SKM-1 (cell line): Measurements from ENCODE around the gene SNAPIN.

Experiments used
- DNase-seq: peaks from one replicate; lab custom pipeline; 2025; ENCODE audit not compliant: unreplicated experiment; lab: John Stamatoyannopoulos, UW

Gene SNAPIN, protein sequence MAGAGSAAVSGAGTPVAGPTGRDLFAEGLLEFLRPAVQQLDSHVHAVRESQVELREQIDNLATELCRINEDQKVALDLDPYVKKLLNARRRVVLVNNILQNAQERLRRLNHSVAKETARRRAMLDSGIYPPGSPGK

GRCh38 chr1:153658400-153659174, at the start of gene SNAPIN:
Gene SNAPIN (plus strand): TSS chr1:153658703. CDS start chr1:153658744, 41 bp downstream.
- peak; percentile 91 for DNase-seq

GRCh38 chr1:153608742-153609584, 49.5 kb upstream of the SNAPIN start:
- DNase-seq, result peak; percentile 34

GRCh38 chr1:153609585-153609907, 49.0 kb upstream of the SNAPIN start:
- no peak for DNase-seq

GRCh38 chr1:153610334-153610733, 48.2 kb upstream of the SNAPIN start:
- DNase-seq, result no peak

DNA sequence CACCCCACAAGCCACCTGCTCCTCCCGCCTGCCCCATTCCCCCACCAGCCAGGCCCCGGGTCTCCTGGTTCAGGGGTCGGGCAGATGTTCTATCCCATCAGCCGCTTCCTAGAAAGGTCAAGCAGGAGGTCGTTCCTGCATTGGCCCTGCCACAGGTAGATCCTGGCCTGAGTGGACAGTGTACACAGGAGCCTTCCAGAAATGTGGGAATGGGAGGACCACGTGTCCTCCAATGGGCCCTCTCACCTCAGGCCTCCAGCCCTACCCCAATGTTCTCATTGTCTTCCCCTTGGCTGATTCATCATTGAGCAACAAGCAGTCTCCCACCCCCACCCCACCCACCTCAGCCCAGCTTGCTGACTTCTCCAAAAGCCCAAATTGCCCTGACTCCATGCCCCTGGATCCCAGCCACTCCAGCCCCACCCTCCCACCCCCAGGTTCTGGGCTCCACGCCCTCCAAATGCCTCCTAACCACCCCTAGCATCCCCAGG, 47.6 kb upstream of the SNAPIN start:
- DNase-seq, result no peak

- no peak for DNase-seq
Measured at GRCh38 chr1:153611356-153611755, 47.1 kb upstream of the SNAPIN start.

DNA sequence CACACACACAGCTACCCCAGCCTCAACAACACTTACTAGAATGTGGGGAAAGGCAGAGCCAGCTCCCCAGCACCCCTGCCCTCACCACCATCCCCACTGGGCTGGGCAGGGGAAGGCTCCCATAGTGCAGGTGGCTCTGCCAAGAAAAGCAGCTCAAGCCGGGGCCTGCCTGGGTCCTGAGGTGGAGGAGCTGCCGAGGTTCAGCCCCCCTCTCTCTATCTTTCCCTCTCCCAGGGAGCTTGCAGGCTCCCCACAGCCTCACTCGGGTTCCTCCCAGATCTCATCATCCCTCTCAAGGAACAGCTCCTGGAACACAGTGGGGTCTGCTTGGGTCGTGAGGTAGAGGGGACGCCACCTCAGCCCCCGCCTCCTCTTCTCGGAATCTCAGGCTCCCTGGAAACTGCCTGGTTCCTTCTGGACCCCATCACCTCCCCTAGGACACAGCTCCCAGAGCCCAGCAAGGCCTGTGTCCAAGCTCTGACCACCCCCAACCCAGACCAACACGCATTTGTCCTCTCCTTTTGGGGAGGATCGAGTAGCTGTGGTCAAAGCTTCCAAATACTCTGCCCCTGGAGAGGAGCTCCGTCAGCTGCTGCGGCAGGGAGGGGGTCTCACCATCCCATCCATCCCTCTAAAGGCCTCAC, 46.3 kb upstream of the SNAPIN start:
- DNase-seq, result no peak

- no peak for DNase-seq
Measured at GRCh38 chr1:153612755-153613331, 45.7 kb upstream of the SNAPIN start, which contains the start of gene S100A16. Gene S100A16 (minus strand): TSS chr1:153613137. CDS start chr1:153608151, 4,986 bp downstream.

DNA sequence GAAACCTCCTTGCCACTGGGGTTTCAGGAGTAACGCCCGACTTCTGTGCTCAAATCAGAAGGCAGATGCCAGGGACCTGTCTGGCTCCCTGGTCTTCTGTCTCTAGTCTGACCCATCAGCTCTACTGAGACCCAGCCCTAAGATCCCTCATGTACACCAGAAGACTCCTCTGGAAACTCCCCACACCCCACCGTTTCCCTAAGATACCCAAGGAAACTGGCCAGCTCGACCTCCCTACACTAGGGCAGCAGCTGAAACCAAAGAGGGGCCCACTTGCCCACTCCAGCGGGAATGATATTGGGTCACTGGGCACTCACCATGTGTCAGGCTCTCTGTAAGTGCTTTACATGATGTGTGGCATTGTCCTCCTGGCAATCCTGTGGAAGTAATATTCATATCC, 45.1 kb upstream of the SNAPIN start:
- DNase-seq, result no peak

DNA sequence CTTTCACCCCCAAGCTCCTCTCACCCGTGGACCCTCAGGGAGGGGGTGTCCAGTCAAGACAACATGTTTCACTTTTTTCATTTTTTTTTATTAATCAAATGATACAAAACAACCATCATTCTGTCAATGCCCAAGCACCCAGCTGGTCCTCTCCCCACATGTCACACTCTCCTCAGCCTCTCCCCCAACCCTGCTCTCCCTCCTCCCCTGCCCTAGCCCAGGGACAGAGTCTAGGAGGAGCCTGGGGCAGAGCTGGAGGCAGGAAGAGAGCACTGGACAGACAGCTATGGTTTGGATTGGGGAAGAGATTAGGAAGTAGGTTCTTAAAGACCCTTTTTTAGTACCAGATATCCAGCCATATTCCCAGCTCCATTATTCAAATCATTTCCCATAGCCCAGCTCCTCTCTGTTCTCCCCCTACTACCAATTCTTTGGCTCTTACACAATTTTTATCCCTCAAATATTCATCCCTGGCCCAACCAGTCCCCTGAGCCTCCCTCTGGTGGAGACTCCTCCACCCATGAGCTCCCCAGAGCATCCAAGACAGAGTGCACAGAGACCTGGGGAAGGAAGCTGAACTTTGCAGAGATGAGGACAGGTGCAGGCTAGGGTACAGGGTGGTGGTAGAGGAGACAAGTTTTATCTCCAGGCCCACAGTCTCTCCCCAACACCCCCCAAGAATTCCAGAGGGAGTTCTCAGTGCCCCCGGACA, 44.2 kb upstream of the SNAPIN start:
- DNase-seq, result no peak

GRCh38 chr1:153614906-153615305, 43.6 kb upstream of the SNAPIN start:
- DNase-seq, result no peak

- DNase-seq, result no peak
Measured at GRCh38 chr1:153615406-153615805, 43.1 kb upstream of the SNAPIN start.

DNA sequence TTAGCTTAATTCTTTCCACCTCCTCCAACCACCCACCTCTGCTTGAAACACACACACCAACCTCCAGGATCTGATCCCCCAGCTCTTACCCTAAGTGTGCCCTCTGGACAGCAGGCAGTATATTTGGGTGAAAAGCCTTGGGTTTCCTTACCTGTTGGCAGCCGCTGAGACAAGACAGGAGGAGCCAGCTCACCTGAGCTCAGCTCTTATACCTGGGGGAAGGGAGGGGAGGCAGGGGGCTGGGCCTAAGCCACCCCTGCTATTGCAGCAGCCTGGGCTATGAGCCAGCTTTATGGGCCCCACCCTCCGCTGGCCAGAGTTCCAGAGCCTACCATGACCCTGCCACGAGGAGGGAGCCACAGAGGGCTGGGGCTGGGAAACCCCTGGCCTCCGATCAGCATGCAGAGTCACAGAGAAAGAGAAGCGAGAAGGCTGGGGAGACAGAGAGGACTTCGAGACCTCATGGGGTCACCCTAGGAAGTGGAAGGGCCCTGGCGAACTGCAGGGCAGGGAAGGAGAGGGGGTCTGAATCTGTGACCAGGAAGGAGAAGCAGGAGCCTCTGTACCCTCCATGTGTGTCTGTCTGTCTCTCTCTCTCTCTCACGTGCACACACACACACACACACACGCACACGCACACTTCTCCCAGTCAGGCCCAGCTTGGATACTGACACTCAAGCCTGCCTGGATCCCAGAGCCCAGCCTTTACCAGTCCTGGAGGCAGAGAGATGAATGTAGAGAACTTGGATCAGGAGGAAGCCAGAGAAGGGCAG, 42.2 kb upstream of the SNAPIN start, which contains the start of gene S100A14:
TSS of gene S100A14 (minus strand) at position 182 of the 773 bp plus-strand sequence. CDS start 467 bp downstream, outside the sequence.
- no peak for DNase-seq

- DNase-seq, result no peak
Measured at GRCh38 chr1:153616917-153617311, 41.6 kb upstream of the SNAPIN start.

GRCh38 chr1:153617663-153618062, 40.8 kb upstream of the SNAPIN start:
- no peak for DNase-seq

DNA sequence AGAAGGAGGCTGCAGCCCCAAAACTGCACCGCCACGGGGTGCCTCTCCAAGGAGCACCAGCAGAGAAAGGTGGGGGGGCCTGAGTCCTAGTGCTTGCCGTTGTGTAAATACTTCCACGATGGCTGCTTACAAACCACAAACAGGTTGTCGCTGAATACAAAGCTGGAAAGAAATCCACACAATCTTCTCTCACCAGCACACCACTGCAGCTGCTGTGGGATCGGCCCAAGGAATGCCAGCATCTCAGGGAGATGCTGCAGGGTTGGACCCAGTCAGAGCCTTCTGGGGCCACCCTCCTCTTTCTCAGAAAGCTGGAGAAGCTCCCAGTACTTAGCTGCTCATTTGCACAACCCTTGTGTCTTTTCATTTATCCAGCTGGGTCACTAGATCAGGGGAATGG, 39.3 kb upstream of the SNAPIN start:
- DNase-seq, result no peak

DNA sequence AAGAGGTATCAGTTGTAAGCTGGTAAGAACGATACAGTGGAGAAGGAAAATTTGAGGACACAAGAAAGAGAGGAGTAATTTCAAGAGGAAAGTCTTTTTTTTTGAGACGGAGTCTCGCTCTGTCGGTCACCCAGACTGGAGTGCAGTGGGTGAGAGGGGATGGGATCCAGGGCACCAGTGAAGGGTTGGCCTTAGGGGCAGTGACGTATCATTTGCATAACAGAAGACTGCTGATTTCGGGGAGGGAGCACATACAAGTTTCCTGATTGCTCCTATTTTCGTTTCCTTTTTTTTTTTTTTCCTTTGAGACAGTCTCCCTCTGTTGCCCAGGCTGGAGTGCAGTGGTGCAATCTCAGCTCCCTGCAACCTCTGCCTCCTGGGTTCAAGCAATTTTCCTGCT, 35.4 kb upstream of the SNAPIN start:
- no peak for DNase-seq

DNA sequence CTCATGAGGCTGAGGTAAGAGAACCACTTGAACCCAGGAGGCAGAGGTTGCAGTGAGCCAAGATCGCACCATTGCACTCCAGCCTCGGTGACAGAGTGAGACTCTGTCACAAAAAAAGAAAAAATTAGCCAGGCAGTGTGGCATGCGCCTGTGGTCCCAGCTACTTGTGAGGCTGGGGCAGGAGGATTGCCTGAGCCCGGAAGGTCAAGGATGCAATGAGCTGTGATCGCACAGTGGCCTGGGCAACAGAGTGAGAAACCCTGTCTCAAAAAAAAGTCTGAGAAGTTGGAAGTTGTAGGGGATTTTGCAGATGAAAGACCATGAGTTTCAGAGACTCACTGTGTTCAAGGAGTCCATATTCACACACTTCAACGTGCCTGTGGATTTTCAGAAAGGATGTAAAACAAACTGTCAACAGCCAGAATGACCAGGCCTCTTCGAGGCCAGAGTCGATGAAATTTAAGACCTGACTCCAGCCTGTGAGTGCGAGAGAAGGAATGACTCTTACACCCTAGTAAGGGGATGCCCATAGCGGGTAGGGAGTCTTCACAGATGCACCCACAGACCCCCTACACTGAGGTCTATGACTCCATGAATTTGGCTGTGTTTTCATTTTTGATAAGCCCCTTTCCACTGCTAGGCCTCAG, 33.4 kb upstream of the SNAPIN start:
- no peak for DNase-seq

DNA sequence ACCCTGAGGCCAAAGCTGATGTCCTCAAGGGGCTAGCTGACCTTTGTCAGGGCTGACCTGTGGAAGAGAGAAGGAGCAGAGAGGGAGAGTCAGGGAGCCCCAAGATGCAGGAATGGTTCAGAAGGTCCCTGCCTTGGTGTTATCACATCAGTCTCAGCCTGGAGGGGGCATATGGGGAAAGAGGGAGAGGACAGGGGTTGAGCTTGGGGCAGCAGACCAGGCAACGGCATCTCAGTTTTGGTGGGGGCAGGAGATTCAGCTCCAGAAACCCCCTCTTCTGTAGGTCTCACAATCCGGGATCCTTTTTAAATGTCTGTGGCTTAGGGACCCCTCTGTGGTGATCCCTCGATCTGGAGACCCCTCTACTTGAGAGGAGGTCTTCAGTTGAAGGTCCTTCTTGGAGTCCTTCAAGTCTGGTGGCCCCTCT, 32.0 kb upstream of the SNAPIN start:
- no peak for DNase-seq
